Spleen (tissue), 7 donors: ENCODE results near the gene NAGA.

Source experiments
- POLR2A ChIP-seq, 3 donors: fragments of 450-650 bp; IDR thresholded peaks; one replicate each; pipeline ENCODE4 v1.5.1; 2017; ENCODE audit warnings: antibody characterized with exemption in 3 of 3, mild to moderate bottlenecking in 1 of 3
- POLR2AphosphoS5 ChIP-seq, 3 donors: sonication (generic); formaldehyde crosslinking; IDR thresholded peaks; one replicate each; pipeline ENCODE4 v1.5.1; 2017; ENCODE audit warnings: antibody characterized with exemption in 3 of 3
- TF ChIP-seq, protein P1 (sequence below), 11 experiments: fragments of 200-600 bp in 7 of 11; fragments of 450-650 bp in 4 of 11; sonication (generic) in 4 of 11; IDR thresholded peaks in 8 of 11; conservative IDR thresholded peaks in 3 of 11; 1 replicate in 7 of 11; 2 replicates in 4 of 11; pipeline versions ENCODE4 v1.4.0 to v1.8.0; 2016 to 2021; ENCODE audit warnings: antibody characterized with exemption in 11 of 11, inconsistent platforms in 4 of 11, mild to moderate bottlenecking in 1 of 11
- donor health status: DM: no; HTN: no; CAD: no; lungs with moderate emphysema.
- donor health status: DM: no; HTN: no; CAD: no.
- donor health status: DM: no; HTN: no; CAD: no.

DNA sequence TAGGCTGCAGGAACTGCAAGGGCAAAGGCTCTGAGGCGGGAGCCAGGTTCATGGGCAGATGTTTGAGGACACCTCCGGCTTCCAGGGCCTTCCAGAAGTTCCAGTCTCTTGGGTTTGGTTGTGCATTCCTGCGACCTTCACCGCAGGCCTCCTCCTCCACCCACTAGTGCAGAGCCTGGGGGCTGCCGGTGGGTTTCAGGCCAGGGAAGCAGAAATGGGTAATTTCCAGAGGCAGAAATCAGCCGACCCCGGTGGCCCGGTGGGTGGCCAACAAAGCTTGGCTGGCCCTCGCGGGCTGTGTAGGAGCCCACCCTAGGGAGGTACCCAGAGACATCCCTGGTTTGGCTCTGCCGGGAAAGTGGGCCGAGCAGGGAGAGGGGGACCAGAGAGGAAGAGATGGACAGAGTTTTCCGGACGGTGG is 3.0 kb upstream of the NAGA start:
- TF ChIP-seq, protein P1, sequence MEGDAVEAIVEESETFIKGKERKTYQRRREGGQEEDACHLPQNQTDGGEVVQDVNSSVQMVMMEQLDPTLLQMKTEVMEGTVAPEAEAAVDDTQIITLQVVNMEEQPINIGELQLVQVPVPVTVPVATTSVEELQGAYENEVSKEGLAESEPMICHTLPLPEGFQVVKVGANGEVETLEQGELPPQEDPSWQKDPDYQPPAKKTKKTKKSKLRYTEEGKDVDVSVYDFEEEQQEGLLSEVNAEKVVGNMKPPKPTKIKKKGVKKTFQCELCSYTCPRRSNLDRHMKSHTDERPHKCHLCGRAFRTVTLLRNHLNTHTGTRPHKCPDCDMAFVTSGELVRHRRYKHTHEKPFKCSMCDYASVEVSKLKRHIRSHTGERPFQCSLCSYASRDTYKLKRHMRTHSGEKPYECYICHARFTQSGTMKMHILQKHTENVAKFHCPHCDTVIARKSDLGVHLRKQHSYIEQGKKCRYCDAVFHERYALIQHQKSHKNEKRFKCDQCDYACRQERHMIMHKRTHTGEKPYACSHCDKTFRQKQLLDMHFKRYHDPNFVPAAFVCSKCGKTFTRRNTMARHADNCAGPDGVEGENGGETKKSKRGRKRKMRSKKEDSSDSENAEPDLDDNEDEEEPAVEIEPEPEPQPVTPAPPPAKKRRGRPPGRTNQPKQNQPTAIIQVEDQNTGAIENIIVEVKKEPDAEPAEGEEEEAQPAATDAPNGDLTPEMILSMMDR (IDR thresholded peaks at IDR 0.05 in 8 of 11, conservative IDR thresholded peaks at IDR 0.05 in 3 of 11), result no peak
- TF ChIP-seq POLR2AphosphoS5 (IDR thresholded peaks at IDR 0.05) (no peak), POLR2A (IDR thresholded peaks at IDR 0.05) (no peak)
